GM12878 (cell line): Measurements from ENCODE around the gene LRCH4. TPM values are rescaled to one million over a fixed set of nuclear protein-coding genes. Genes with fewer than 3 reads are reported as not detected.

Source experiments
- ATAC-seq: fragments of 200-7000 bp; cut with Tn5 transposase; 3 replicates; pipeline ENCODE4 v1.9.1; 2020; ENCODE audit warnings: mild to moderate bottlenecking, moderate library complexity
- BruUV-seq: library from RNA; stranded (reverse); fragments of 400-500 nt; replicated peaks from 2 replicates; lab custom pipeline; 2021; lab: Mats Ljungman, UMichigan
- CTCF ChIA-PET: fragments of 300-600 bp; sonication (Branson Sonifier 250); formaldehyde crosslinking; extraction: SDS; loops from one replicate; lab custom pipeline; 2021; ENCODE audit warnings: inconsistent platforms; lab: Yijun Ruan, JAX
- POLR2A ChIA-PET: fragments of 350-600 bp; formaldehyde crosslinking; extraction: SDS; loops from one replicate; lab custom pipeline; 2021; ENCODE audit warnings: inconsistent platforms; lab: Charles Lee
- RAD21 ChIA-PET: fragments of 300-600 bp; sonication (Branson Sonifier 250); formaldehyde crosslinking; loops from one replicate; lab custom pipeline; 2023; ENCODE audit warnings: antibody characterized with exemption; ENCODE audit not compliant: unreplicated experiment; lab: Charles Lee
- SMC1A ChIA-PET: fragments of 300-600 bp; sonication (Branson Sonifier 250); formaldehyde crosslinking; loops from one replicate; lab custom pipeline; 2023; ENCODE audit not compliant: unreplicated experiment, uncharacterized antibody; lab: Charles Lee
- DNase-seq: peaks from one replicate; pipeline ENCODE4 v3.0.0-alpha.2; 2011; ENCODE audit warnings: low read depth, low spot score
- FAIRE-seq: peaks from 3 replicates; lab custom pipeline; 2011; peaks lifted over from hg19 to GRCh38; lab: Jason Lieb, UNC
- H2AFZ ChIP-seq: 2 replicates; pipeline ENCODE4 v1.6.0; 2011; ENCODE audit warnings: low read depth, low read length, control low read depth; ENCODE audit not compliant: control insufficient read depth
- H3K27ac ChIP-seq: 2 replicates; pipeline ENCODE4 v1.5.1; 2011; ENCODE audit warnings: control low read depth; ENCODE audit not compliant: control insufficient read depth, insufficient read depth
- H3K27me3 ChIP-seq, 2 experiments: replicated peaks in 1 of 2; 2 replicates each; pipeline versions ENCODE4 v1.6.0 to v1.6.1; 2011; ENCODE audit warnings: low read length in 1 of 2; ENCODE audit not compliant: control insufficient read depth in 2 of 2, insufficient read depth in 2 of 2
- H3K36me3 ChIP-seq, 2 experiments: 2 replicates each; pipeline ENCODE4 v1.5.1; 2011; ENCODE audit warnings: low read length in 1 of 2; ENCODE audit not compliant: control insufficient read depth in 2 of 2, insufficient read depth in 2 of 2
- H3K4me1 ChIP-seq: 2 replicates; pipeline ENCODE4 v1.6.1; 2011; ENCODE audit warnings: mild to moderate bottlenecking, low read length, moderate library complexity, mixed read lengths; ENCODE audit not compliant: control insufficient read depth, insufficient read depth
- H3K4me2 ChIP-seq: 2 replicates; pipeline ENCODE4 v1.6.0; 2011; ENCODE audit warnings: control low read depth; ENCODE audit not compliant: control insufficient read depth, insufficient read depth
- H3K4me3 ChIP-seq: fragments of 200-600 bp; sonication (generic); 2 replicates; pipeline ENCODE4 v1.5.1; 2016
- H3K79me2 ChIP-seq: 2 replicates; pipeline ENCODE4 v1.6.0; 2011; ENCODE audit warnings: low read length; ENCODE audit not compliant: control insufficient read depth, insufficient read depth
- H3K9ac ChIP-seq: 2 replicates; pipeline ENCODE4 v1.8.0; 2011; ENCODE audit warnings: low read length, control low read depth, mixed read lengths; ENCODE audit not compliant: control insufficient read depth, insufficient read depth
- H3K9me3 ChIP-seq: replicated peaks from 3 replicates; pipeline ENCODE4 v1.5.1; 2011; ENCODE audit warnings: mild to moderate bottlenecking, low read length; ENCODE audit not compliant: control insufficient read depth, insufficient read depth
- H4K20me1 ChIP-seq: 2 replicates; pipeline ENCODE4 v1.6.0; 2011; ENCODE audit not compliant: control insufficient read depth, insufficient read depth
- PKNOX1 ChIP-seq: fragments of 450-650 bp; IDR thresholded peaks from 2 replicates; pipeline ENCODE4 v1.6.1; 2016; ENCODE audit warnings: mild to moderate bottlenecking
- PML ChIP-seq: IDR thresholded peaks from 2 replicates; pipeline ENCODE4 v1.6.1; 2012; ENCODE audit warnings: low read length, inconsistent platforms
- POLR2AphosphoS2 ChIP-seq: IDR thresholded peaks from 2 replicates; pipeline ENCODE4 v1.6.1; 2011; ENCODE audit warnings: low read depth, mild to moderate bottlenecking, low read length, improper control_type of control experiment, moderate library complexity
- POU2F2 ChIP-seq: IDR thresholded peaks from 3 replicates; pipeline ENCODE4 v1.6.1; 2011; ENCODE audit warnings: low read depth, mild to moderate bottlenecking, low read length, borderline replicate concordance
- STAT1 ChIP-seq: fragments of 450-650 bp; conservative IDR thresholded peaks from 2 replicates; pipeline ENCODE4 v1.6.1; 2014; ENCODE audit warnings: antibody characterized with exemption, mild to moderate bottlenecking
- WGBS: methylation state at CpG from one replicate; pipeline ENCODE4 v1.1.6; 2016; ENCODE audit warnings: low lambda C conversion rate; ENCODE audit not compliant: insufficient replicate concordance, insufficient coverage; ENCODE audit errors: missing lambda C conversion rate; 5-methylcytosine and 5-hydroxymethylcytosine counted together
- in situ Hi-C: fragments of 300-500 bp; cut with MboI; formaldehyde crosslinking; loops from 9 replicates; pipeline ENCODE4 v1.14.3; 2018; ENCODE audit warnings: mixed read lengths
- intact Hi-C: fragments of 100-400 bp; cut with micrococcal nuclease; formaldehyde crosslinking; loops from one replicate; pipeline ENCODE4 v1.14.2; 2022; ENCODE audit not compliant: unreplicated experiment
- polyA plus RNA-seq, 11 experiments: library from polyadenylated mRNA; depleted of rRNA in 4 of 11; unstranded in 6 of 11; stranded (reverse) in 5 of 11; fragments of >200 nt; fragmentation: Nextera tagmentation in 4 of 11; fragmentation: Illumina TruSeq in 1 of 11; extraction: Ambion mirVana in 4 of 11; extraction: Trizol in 1 of 11; gene quantifications; 1 replicate in 1 of 11; 2 replicates in 10 of 11; pipeline versions ENCODE4 v1.2.1 to v1.2.3, GENCODE V29; 2011 to 2016; ENCODE audit warnings: inconsistent platforms in 2 of 11, missing spikeins in 2 of 11, low read depth in 1 of 11
- total RNA-seq, 4 experiments: library from RNA; depleted of rRNA in 3 of 4; stranded (reverse); fragments of >200 nt in 3 of 4; fragmentation: Illumina TruSeq in 1 of 4; extraction: Trizol in 1 of 4; gene quantifications; 2 replicates each; pipeline versions ENCODE4 v1.2.1 to v1.2.3, GENCODE V29; 2013 to 2021
- TF ChIP-seq, protein P1 (sequence below): fragments of 450-650 bp; IDR thresholded peaks from 2 replicates; pipeline ENCODE4 v1.6.1; 2014; ENCODE audit warnings: mild to moderate bottlenecking

The LRCH4 gene
- total and polyA plus RNA-seq, 10 of the 15 experiments (the other 5 are each of a cell fraction or from before 2014, with no cell fraction given), result 0.58 to 96.7 (median 28.4) TPM

DNA sequence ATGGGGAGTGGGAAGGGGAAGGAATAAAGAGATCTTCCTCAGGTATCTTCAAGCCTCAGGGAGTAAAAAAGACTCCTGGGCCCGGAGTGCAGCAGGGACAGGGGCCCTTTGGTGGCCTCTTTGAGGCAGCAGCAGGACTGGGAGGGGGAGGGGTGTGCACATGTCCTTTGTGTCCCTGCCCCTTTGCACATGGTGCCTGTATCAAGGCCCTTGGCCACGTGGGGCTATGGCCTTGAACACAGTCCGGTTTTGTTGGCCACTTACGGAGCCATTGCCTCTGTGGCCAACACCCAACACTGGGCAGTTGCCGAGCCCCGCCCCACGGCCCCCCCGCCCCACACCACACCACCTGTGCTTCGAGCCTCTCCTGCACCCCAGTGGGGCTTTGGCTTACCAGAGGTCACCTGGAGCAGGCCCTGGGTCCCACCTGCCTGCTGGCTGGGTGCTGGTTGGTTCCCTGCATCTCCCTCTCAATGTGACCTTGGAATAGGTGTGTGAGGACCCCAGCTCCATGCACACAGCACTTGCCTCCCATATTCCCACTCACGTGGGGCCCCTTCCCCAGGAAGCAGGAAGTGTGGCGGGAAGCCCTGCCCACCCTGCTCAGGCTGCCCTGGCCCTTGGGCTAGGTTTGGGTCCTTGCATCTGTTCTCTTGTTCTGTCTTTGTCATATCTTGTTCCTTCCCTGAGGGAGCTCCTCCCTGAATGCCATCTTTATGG is 17.6 kb downstream of the LRCH4 start:
- BruUV-seq, result no TSS peak
- no peak for DNase-seq
- TF ChIP-seq, protein P1, sequence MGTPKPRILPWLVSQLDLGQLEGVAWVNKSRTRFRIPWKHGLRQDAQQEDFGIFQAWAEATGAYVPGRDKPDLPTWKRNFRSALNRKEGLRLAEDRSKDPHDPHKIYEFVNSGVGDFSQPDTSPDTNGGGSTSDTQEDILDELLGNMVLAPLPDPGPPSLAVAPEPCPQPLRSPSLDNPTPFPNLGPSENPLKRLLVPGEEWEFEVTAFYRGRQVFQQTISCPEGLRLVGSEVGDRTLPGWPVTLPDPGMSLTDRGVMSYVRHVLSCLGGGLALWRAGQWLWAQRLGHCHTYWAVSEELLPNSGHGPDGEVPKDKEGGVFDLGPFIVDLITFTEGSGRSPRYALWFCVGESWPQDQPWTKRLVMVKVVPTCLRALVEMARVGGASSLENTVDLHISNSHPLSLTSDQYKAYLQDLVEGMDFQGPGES, result no peak
- TF ChIP-seq POLR2AphosphoS2, result 0 out of 2 replicates have a peak, but pooled peaks have one; percentile 62
- 0 out of 2 replicates have a peak, but pooled peaks have one; percentile 41 for TF ChIP-seq PML
- no peak for TF ChIP-seq POU2F2
- TF ChIP-seq PKNOX1, result no peak
- no peak for TF ChIP-seq STAT1
- ATAC-seq, result no peak
- CTCF ChIA-PET, result interaction anchor here (0.6 to 12.6 kb wide), 4 partner anchors 8 to 125 kb away, joined by 3 to 190 read pairs (median 6); partner anchors contain the start of genes FBXO24 and LRCH4
- Histone ChIP-seq H3K36me3 (peaks cover 5 to 8% of the 10 kb centered on the region in 2 experiments; a peak in 3 of 4 replicates), H3K4me3 (no peak overlapping the region), H3K79me2 (no peaks in the 10 kb centered on the region), H3K4me2 (no peak overlapping the region), H2AFZ (no peak overlapping the region), H3K9me3 (no peaks in the 10 kb centered on the region), H4K20me1 (no peaks in the 10 kb centered on the region), H3K4me1 (peaks cover 30% of the 10 kb centered on the region), H3K27ac (no peak overlapping the region), H3K27me3 (no peaks in the 10 kb centered on the region), H3K9ac (no peak overlapping the region)
- in situ Hi-C loops, result no loop called here
- RAD21 ChIA-PET, result no interaction called here
- FAIRE-seq, result no peak
- whole genome bisulfite sequencing, result 66% methylated on average over 10 of the region's 11 CpGs
- POLR2A ChIA-PET, result no interaction called here
- intact Hi-C loops, result no loop called here
- SMC1A ChIA-PET, result interaction anchor here (0.9 kb wide), 2 partner anchors 9 to 18 kb away, joined by 3 to 4 read pairs; partner anchors contain the start of gene FBXO24
